ENCODE measurements around the gene HPCAL4. TPM values are rescaled to one million over a fixed set of nuclear protein-coding genes. Genes with fewer than 3 reads are reported as not detected.

HPCAL4 gene
- total RNA-seq, 2 donors from 2014 or later: not detected

GRCh38 chr1:39657923-39658485, 33.2 kb downstream of the HPCAL4 start:
- Histone ChIP-seq H3K27me3 (ENCODE audit: control insufficient read depth, insufficient read depth, low read length, poor library complexity, severe bottlenecking) (peaks cover 95% of the 10 kb centered on the region), H3K4me1 (ENCODE audit: control insufficient read depth, insufficient read depth, low read length) (no peaks in the 10 kb centered on the region), H3K9me3 (ENCODE audit: control insufficient read depth, low read length) (no peaks in the 10 kb centered on the region), H3K4me3 (ENCODE audit: low read length) (no peak overlapping the region), H3K36me3 (ENCODE audit: control insufficient read depth, insufficient read depth, low read length) (no peaks in the 10 kb centered on the region), H3K9ac (ENCODE audit: extremely low read depth, low read length, poor library complexity, severe bottlenecking) (no peak overlapping the region), H3K27ac (ENCODE audit: low read depth, low read length) (no peak overlapping the region)
- H3K27me3 Mint-ChIP-seq (ENCODE audit: insufficient read depth): peaks cover 98% of the 10 kb centered on the region
- H3K4me1 Mint-ChIP-seq: no peaks in the 10 kb centered on the region
- no peak overlapping the region for H3K27ac Mint-ChIP-seq
- H3K36me3 Mint-ChIP-seq (ENCODE audit: low read depth): no peaks in the 10 kb centered on the region
- peak; percentile 93 for TF ChIP-seq CTCF (conservative IDR thresholded peaks at IDR 0.05)
- DNase-seq: peak; percentile 93
- 0 to 19% methylated on average over 2 to 6 of the region's 6 CpGs for WGBS, 2 experiments (ENCODE audit: insufficient coverage in 1 of 2, insufficient read length in 1 of 2)
- H3K9me3 Mint-ChIP-seq: no peaks in the 10 kb centered on the region
- no peak overlapping the region for H3K4me3 Mint-ChIP-seq

- Mint-ChIP-seq H3K36me3 (ENCODE audit: low read depth) (no peaks in the 10 kb centered on the region), H3K4me1 (no peaks in the 10 kb centered on the region), H3K9me3 (no peaks in the 10 kb centered on the region), H3K4me3 (no peak overlapping the region), H3K27ac (no peak overlapping the region), H3K27me3 (ENCODE audit: insufficient read depth) (peaks cover 97% of the 10 kb centered on the region)
- Histone ChIP-seq H3K9me3 (ENCODE audit: control insufficient read depth, low read length) (no peaks in the 10 kb centered on the region), H3K4me1 (ENCODE audit: control insufficient read depth, insufficient read depth, low read length) (no peaks in the 10 kb centered on the region), H3K27me3 (ENCODE audit: control insufficient read depth, insufficient read depth, low read length, poor library complexity, severe bottlenecking) (peaks cover 89% of the 10 kb centered on the region), H3K27ac (ENCODE audit: low read depth, low read length) (no peak overlapping the region), H3K36me3 (ENCODE audit: control insufficient read depth, insufficient read depth, low read length) (no peaks in the 10 kb centered on the region), H3K9ac (ENCODE audit: extremely low read depth, low read length, poor library complexity, severe bottlenecking) (no peak overlapping the region), H3K4me3 (ENCODE audit: low read length) (no peak overlapping the region)
- no peak for DNase-seq
- TF ChIP-seq CTCF (conservative IDR thresholded peaks at IDR 0.05): no peak
- 58 to 71% methylated on average over 3 of the region's 3 CpGs for WGBS, 2 experiments (ENCODE audit: insufficient coverage in 1 of 2, insufficient read length in 1 of 2)
Measured at GRCh38 chr1:39657402-39657801, 33.8 kb downstream of the HPCAL4 start.

GRCh38 chr1:39656391-39656790, 34.8 kb downstream of the HPCAL4 start:
- H3K27me3 ChIP-seq (ENCODE audit: control insufficient read depth, insufficient read depth, low read length, poor library complexity, severe bottlenecking): peaks cover 79% of the 10 kb centered on the region
- no peak overlapping the region for H3K27ac Mint-ChIP-seq
- H3K9me3 Mint-ChIP-seq: no peaks in the 10 kb centered on the region
- no peak overlapping the region for H3K4me3 ChIP-seq (ENCODE audit: low read length)
- no peak overlapping the region for H3K9ac ChIP-seq (ENCODE audit: extremely low read depth, low read length, poor library complexity, severe bottlenecking)
- 81 to 83% methylated on average over 1 to 2 of the region's 2 CpGs for WGBS, 2 experiments (ENCODE audit: insufficient coverage in 1 of 2, insufficient read length in 1 of 2)
- no peaks in the 10 kb centered on the region for H3K36me3 ChIP-seq (ENCODE audit: control insufficient read depth, insufficient read depth, low read length)
- H3K9me3 ChIP-seq (ENCODE audit: control insufficient read depth, low read length): no peaks in the 10 kb centered on the region
- no peak for TF ChIP-seq CTCF (conservative IDR thresholded peaks at IDR 0.05)
- no peaks in the 10 kb centered on the region for H3K36me3 Mint-ChIP-seq (ENCODE audit: low read depth)
- no peak overlapping the region for H3K4me3 Mint-ChIP-seq
- H3K27me3 Mint-ChIP-seq (ENCODE audit: insufficient read depth): peaks cover 94% of the 10 kb centered on the region
- H3K4me1 Mint-ChIP-seq: no peaks in the 10 kb centered on the region
- DNase-seq: no peak
- H3K27ac ChIP-seq (ENCODE audit: low read depth, low read length): no peak overlapping the region
- H3K4me1 ChIP-seq (ENCODE audit: control insufficient read depth, insufficient read depth, low read length): no peaks in the 10 kb centered on the region
